GM23338 (cell line): Measurements from ENCODE around the gene MAP4K1. TPM values are rescaled to one million over a fixed set of nuclear protein-coding genes. Genes with fewer than 3 reads are reported as not detected.
A peak's percentile ranks its signal among the peaks of the same experiment; 100 is the strongest.
"Not testable (repeated sequence)": the region's sequence is repeated elsewhere in the genome, so short reads cannot be mapped to it uniquely, and the experiment has no call there.

Source experiments
- ATAC-seq: fragments of 200-7000 bp; cut with Tn5 transposase; 3 replicates; pipeline ENCODE4 v1.9.1; 2020
- DNase-seq: peaks from one replicate; pipeline ENCODE4 v3.0.0-alpha.2; 2015; ENCODE audit warnings: low spot score
- H2AFZ ChIP-seq: fragments of 200-600 bp; sonication (generic); 2 replicates; pipeline ENCODE4 v1.8.0; 2016; ENCODE audit warnings: antibody characterized with exemption, mild to moderate bottlenecking, moderate library complexity
- H3F3A ChIP-seq: fragments of 200-600 bp; sonication (generic); replicated peaks from 2 replicates; pipeline ENCODE4 v1.8.0; 2017; ENCODE audit warnings: antibody characterized with exemption, mixed run types, low read depth
- H3K27ac ChIP-seq: fragments of 200-600 bp; sonication (generic); 2 replicates; pipeline ENCODE4 v1.6.1; 2016; ENCODE audit warnings: low read depth
- H3K27me3 ChIP-seq: fragments of 200-600 bp; sonication (generic); 2 replicates; pipeline ENCODE4 v1.8.0; 2016; ENCODE audit warnings: mild to moderate bottlenecking, mixed run types, moderate library complexity; ENCODE audit not compliant: insufficient read depth
- H3K36me3 ChIP-seq: fragments of 200-600 bp; sonication (generic); 2 replicates; pipeline ENCODE4 v1.8.0; 2016; ENCODE audit warnings: mild to moderate bottlenecking; ENCODE audit not compliant: insufficient read depth
- H3K4me1 ChIP-seq: fragments of 200-600 bp; sonication (generic); 2 replicates; pipeline ENCODE4 v1.8.0; 2016; ENCODE audit warnings: mild to moderate bottlenecking, moderate library complexity; ENCODE audit not compliant: insufficient read depth
- H3K4me2 ChIP-seq: fragments of 200-600 bp; sonication (generic); 2 replicates; pipeline ENCODE4 v1.7.1; 2017; ENCODE audit warnings: mixed run types
- H3K4me3 ChIP-seq: fragments of 200-600 bp; sonication (generic); 2 replicates; pipeline ENCODE4 v1.6.1; 2016; ENCODE audit warnings: mixed run types
- H3K79me2 ChIP-seq: fragments of 200-600 bp; sonication (generic); replicated peaks from 2 replicates; pipeline ENCODE4 v1.8.0; 2017; ENCODE audit warnings: mild to moderate bottlenecking; ENCODE audit not compliant: insufficient read depth
- H3K9me2 ChIP-seq: fragments of 200-600 bp; sonication (generic); 2 replicates; pipeline ENCODE4 v1.8.0; 2017; ENCODE audit not compliant: insufficient read depth
- H4K20me1 ChIP-seq: fragments of 200-600 bp; sonication (generic); replicated peaks from 2 replicates; pipeline ENCODE4 v1.8.0; 2017; ENCODE audit warnings: mild to moderate bottlenecking; ENCODE audit not compliant: insufficient read depth
- H3K27ac Mint-ChIP-seq: 2 replicates; pipeline ENCODE4 v1.8.0; 2020; ENCODE audit warnings: inconsistent platforms, mild to moderate bottlenecking, moderate library complexity, mixed read lengths
- H3K27me3 Mint-ChIP-seq: 3 replicates; pipeline ENCODE4 v1.8.0; 2022; ENCODE audit warnings: low read depth, mild to moderate bottlenecking, moderate library complexity, mixed read lengths, inconsistent platforms; ENCODE audit not compliant: insufficient read depth, poor library complexity
- H3K36me3 Mint-ChIP-seq: 3 replicates; pipeline ENCODE4 v1.8.0; 2021; ENCODE audit warnings: low read depth, mild to moderate bottlenecking, inconsistent platforms, moderate library complexity, mixed read lengths
- H3K4me1 Mint-ChIP-seq: 3 replicates; pipeline ENCODE4 v1.8.0; 2020; ENCODE audit warnings: mild to moderate bottlenecking, inconsistent platforms, mixed read lengths
- H3K4me3 Mint-ChIP-seq: 3 replicates; pipeline ENCODE4 v1.8.0; 2021; ENCODE audit warnings: moderate library complexity, mild to moderate bottlenecking, inconsistent platforms, mixed read lengths
- H3K9me3 Mint-ChIP-seq: 3 replicates; pipeline ENCODE4 v1.8.0; 2020; ENCODE audit warnings: moderate library complexity, mild to moderate bottlenecking, inconsistent platforms, mixed read lengths
- CREB1 ChIP-seq: fragments of 250-450 bp; sonication (Bioruptor Pico); IDR thresholded peaks from 2 replicates; pipeline ENCODE4 v1.5.0; 2020; ENCODE audit warnings: low read depth, mild to moderate bottlenecking, moderate library complexity
- EZH2 ChIP-seq: fragments of 200-600 bp; sonication (generic); IDR thresholded peaks from one replicate; pipeline ENCODE4 v1.8.0; 2017; ENCODE audit warnings: antibody characterized with exemption, mild to moderate bottlenecking, low read depth; ENCODE audit not compliant: unreplicated experiment
- EZH2phosphoT487 ChIP-seq: fragments of 200-600 bp; sonication (generic); IDR thresholded peaks from one replicate; pipeline ENCODE4 v1.8.1; 2018; ENCODE audit warnings: antibody characterized with exemption; ENCODE audit not compliant: unreplicated experiment
- JUNB ChIP-seq: IDR thresholded peaks from one replicate; pipeline ENCODE4 v1.6.1; 2016; ENCODE audit warnings: antibody characterized with exemption; ENCODE audit not compliant: unreplicated experiment
- NANOG ChIP-seq: IDR thresholded peaks from 2 replicates; pipeline ENCODE4 v1.6.1; 2016; ENCODE audit warnings: antibody characterized with exemption, borderline replicate concordance
- POLR2AphosphoS5 ChIP-seq: IDR thresholded peaks from 2 replicates; pipeline ENCODE4 v1.6.1; 2016; ENCODE audit warnings: antibody characterized with exemption, low read depth
- STAT1 ChIP-seq: IDR thresholded peaks from one replicate; pipeline ENCODE4 v1.6.1; 2016; ENCODE audit warnings: antibody characterized with exemption; ENCODE audit not compliant: unreplicated experiment
- ZNF114 ChIP-seq: fragments of 250-450 bp; sonication (Bioruptor Pico); IDR thresholded peaks from 2 replicates; pipeline ENCODE4 v1.5.0; 2020; ENCODE audit warnings: mild to moderate bottlenecking, moderate library complexity
- polyA plus RNA-seq: library from polyadenylated mRNA; unstranded; fragments of >200 nt; fragmentation: Nextera tagmentation; extraction: Ambion mirVana; gene quantifications from 2 replicates; pipeline ENCODE4 v1.2.1, GENCODE V29; 2016
- total RNA-seq: library from RNA; depleted of rRNA; stranded (reverse); fragments of >200 nt; shearing (Covaris generic); gene quantifications from 2 replicates; pipeline ENCODE4 v1.2.3, GENCODE V29; 2014
- TF ChIP-seq, protein P1 (sequence below), 2 experiments: fragments of 200-600 bp in 1 of 2; sonication (generic) in 1 of 2; conservative IDR thresholded peaks; 2 replicates each; pipeline versions ENCODE4 v1.5.1 to v1.6.1; 2016 to 2017; ENCODE audit warnings: antibody characterized with exemption in 2 of 2, low read depth in 2 of 2, mild to moderate bottlenecking in 2 of 2, moderate library complexity in 1 of 2
- TF ChIP-seq, protein P2 (sequence below): IDR thresholded peaks from one replicate; pipeline ENCODE4 v1.6.1; 2018; ENCODE audit warnings: antibody characterized with exemption; ENCODE audit not compliant: unreplicated experiment
- TF ChIP-seq, protein P3 (sequence below): IDR thresholded peaks from 2 replicates; pipeline ENCODE4 v1.6.1; 2016; ENCODE audit warnings: antibody characterized with exemption

The MAP4K1 gene
- total and polyA plus RNA-seq, 2 experiments from 2014 or later = 7.7 to 44.6 TPM

DNA sequence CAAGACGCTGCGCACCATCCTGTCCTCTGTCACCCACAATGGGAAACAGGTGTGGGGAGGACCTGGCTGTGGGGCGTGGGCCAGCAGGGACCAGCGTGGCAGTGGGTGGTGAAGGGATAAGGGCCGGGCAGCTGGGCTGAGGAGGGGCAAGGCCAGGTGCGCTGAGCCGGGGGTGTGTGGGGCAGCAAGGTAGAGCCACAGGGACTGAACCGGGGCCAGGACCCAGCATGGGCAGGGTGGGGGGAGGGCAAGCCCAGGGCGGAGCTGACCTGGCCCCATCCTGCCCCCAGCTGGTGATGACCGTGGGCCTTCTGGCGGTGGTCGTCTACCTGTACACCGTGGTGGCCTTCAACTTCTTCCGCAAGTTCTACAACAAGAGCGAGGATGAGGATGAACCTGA lies 37.7 kb downstream of the MAP4K1 start:
- DNase-seq (no peak), ATAC-seq (no peak)
- Histone ChIP-seq H3K79me2 (no peaks in the 10 kb centered on the region), H3K9me2 (no peaks in the 10 kb centered on the region), H4K20me1 (no peaks in the 10 kb centered on the region), H3K27ac (no peak overlapping the region), H3K4me3 (no peak overlapping the region), H3K4me2 (no peak overlapping the region), H3K36me3 (peaks cover 5% of the 10 kb centered on the region; the same call in 1 of the 2 replicates), H3K4me1 (no peaks in the 10 kb centered on the region), H2AFZ (no peak overlapping the region), H3F3A (no peaks in the 10 kb centered on the region), H3K27me3 (no peaks in the 10 kb centered on the region)
- Mint-ChIP-seq H3K27ac (no peak overlapping the region), H3K4me3 (no peak overlapping the region), H3K4me1 (no peaks in the 10 kb centered on the region), H3K9me3 (no peaks in the 10 kb centered on the region), H3K36me3 (peaks cover 20% of the 10 kb centered on the region), H3K27me3 (peaks cover 13% of the 10 kb centered on the region)
- TF ChIP-seq CREB1 (CRISPR knock-in tag) = no peak
- TF ChIP-seq, protein P1, sequence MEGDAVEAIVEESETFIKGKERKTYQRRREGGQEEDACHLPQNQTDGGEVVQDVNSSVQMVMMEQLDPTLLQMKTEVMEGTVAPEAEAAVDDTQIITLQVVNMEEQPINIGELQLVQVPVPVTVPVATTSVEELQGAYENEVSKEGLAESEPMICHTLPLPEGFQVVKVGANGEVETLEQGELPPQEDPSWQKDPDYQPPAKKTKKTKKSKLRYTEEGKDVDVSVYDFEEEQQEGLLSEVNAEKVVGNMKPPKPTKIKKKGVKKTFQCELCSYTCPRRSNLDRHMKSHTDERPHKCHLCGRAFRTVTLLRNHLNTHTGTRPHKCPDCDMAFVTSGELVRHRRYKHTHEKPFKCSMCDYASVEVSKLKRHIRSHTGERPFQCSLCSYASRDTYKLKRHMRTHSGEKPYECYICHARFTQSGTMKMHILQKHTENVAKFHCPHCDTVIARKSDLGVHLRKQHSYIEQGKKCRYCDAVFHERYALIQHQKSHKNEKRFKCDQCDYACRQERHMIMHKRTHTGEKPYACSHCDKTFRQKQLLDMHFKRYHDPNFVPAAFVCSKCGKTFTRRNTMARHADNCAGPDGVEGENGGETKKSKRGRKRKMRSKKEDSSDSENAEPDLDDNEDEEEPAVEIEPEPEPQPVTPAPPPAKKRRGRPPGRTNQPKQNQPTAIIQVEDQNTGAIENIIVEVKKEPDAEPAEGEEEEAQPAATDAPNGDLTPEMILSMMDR (conservative IDR thresholded peaks at IDR 0.05; ENCODE audit: low read depth in 2 of 2) = peak in 1 of 2 experiments; percentile 23; a peak in 1 of 4 replicates

DNA sequence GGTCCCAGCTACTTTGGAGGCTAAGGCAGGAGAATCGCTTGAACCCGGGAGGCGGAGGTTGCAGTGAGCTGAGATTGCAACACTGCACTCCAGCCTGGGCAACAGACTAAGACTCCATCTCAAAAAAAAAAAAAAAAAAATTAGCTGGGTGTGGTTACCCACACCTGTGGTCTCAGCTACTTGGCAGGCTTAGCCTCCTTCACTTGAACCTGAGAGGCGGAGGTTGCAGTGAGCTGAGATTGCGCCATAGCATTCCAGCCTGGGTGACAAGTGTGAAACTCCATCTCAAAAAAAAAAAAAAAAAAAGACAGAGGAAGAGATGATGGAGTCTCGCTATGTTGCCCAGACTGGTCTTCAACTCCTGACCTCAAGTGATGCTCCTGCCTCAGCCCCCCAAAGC lies 38.4 kb downstream of the MAP4K1 start:
- ATAC-seq, H3K9me2 ChIP-seq, H3K4me1 Mint-ChIP-seq, H3K9me3 Mint-ChIP-seq, H3K4me3 ChIP-seq, H3K27ac ChIP-seq, H3K4me3 Mint-ChIP-seq, DNase-seq, H3K4me1 ChIP-seq, H3K27me3 ChIP-seq, H3K4me2 ChIP-seq, H3K27ac Mint-ChIP-seq, H4K20me1 ChIP-seq, H2AFZ ChIP-seq, H3F3A ChIP-seq, H3K79me2 ChIP-seq, H3K36me3 ChIP-seq: not testable (repeated sequence)
- peaks cover 17% of the 10 kb centered on the region for H3K27me3 Mint-ChIP-seq
- H3K36me3 Mint-ChIP-seq = peaks cover 20% of the 10 kb centered on the region

DNA sequence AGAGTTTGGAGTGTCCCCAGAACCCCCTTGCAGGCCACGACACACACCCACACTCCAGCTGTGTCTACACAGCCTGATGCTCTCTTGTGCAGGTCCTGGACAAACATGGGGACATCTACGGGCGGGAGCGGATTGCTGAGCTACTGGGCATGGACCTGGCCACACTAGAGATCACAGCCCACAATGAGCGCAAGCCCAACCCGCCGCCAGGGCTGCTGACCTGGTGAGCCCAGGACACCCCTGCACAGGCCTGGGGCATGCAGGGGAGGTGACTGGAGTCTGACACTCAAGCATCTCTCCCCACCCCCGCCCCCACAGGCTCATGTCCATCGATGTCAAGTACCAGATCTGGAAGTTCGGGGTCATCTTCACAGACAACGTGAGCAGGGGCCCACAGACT lies 39.9 kb downstream of the MAP4K1 start:
- H3K4me3 Mint-ChIP-seq = no peak overlapping the region
- TF ChIP-seq NANOG = no peak
- TF ChIP-seq EZH2phosphoT487 = no peak
- TF ChIP-seq STAT1 = no peak
- TF ChIP-seq ZNF114 (CRISPR knock-in tag) = no peak
- TF ChIP-seq, protein P2, sequence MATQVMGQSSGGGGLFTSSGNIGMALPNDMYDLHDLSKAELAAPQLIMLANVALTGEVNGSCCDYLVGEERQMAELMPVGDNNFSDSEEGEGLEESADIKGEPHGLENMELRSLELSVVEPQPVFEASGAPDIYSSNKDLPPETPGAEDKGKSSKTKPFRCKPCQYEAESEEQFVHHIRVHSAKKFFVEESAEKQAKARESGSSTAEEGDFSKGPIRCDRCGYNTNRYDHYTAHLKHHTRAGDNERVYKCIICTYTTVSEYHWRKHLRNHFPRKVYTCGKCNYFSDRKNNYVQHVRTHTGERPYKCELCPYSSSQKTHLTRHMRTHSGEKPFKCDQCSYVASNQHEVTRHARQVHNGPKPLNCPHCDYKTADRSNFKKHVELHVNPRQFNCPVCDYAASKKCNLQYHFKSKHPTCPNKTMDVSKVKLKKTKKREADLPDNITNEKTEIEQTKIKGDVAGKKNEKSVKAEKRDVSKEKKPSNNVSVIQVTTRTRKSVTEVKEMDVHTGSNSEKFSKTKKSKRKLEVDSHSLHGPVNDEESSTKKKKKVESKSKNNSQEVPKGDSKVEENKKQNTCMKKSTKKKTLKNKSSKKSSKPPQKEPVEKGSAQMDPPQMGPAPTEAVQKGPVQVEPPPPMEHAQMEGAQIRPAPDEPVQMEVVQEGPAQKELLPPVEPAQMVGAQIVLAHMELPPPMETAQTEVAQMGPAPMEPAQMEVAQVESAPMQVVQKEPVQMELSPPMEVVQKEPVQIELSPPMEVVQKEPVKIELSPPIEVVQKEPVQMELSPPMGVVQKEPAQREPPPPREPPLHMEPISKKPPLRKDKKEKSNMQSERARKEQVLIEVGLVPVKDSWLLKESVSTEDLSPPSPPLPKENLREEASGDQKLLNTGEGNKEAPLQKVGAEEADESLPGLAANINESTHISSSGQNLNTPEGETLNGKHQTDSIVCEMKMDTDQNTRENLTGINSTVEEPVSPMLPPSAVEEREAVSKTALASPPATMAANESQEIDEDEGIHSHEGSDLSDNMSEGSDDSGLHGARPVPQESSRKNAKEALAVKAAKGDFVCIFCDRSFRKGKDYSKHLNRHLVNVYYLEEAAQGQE = no peak
- TF ChIP-seq CREB1 (CRISPR knock-in tag) = no peak
- TF ChIP-seq EZH2 = no peak
- TF ChIP-seq JUNB = no peak
- TF ChIP-seq, protein P3, sequence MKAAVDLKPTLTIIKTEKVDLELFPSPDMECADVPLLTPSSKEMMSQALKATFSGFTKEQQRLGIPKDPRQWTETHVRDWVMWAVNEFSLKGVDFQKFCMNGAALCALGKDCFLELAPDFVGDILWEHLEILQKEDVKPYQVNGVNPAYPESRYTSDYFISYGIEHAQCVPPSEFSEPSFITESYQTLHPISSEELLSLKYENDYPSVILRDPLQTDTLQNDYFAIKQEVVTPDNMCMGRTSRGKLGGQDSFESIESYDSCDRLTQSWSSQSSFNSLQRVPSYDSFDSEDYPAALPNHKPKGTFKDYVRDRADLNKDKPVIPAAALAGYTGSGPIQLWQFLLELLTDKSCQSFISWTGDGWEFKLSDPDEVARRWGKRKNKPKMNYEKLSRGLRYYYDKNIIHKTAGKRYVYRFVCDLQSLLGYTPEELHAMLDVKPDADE = no peak
- TF ChIP-seq POLR2AphosphoS5 = no peak

More for the DNA sequence above, 39.9 kb downstream of the MAP4K1 start:
- Mint-ChIP-seq H3K4me1 (no peaks in the 10 kb centered on the region), H3K27ac (no peak overlapping the region), H3K36me3 (peaks cover 19% of the 10 kb centered on the region), H3K27me3 (peaks cover 17% of the 10 kb centered on the region), H3K9me3 (no peaks in the 10 kb centered on the region)
- H3F3A ChIP-seq = no peaks in the 10 kb centered on the region
- peaks cover 5% of the 10 kb centered on the region for H3K36me3 ChIP-seq
- no peaks in the 10 kb centered on the region for H3K9me2 ChIP-seq
- ATAC-seq = no peak
- no peaks in the 10 kb centered on the region for H3K27me3 ChIP-seq
- H3K4me3 ChIP-seq = no peak overlapping the region
- DNase-seq = no peak
- no peaks in the 10 kb centered on the region for H3K79me2 ChIP-seq
- H4K20me1 ChIP-seq = no peaks in the 10 kb centered on the region
- H3K27ac ChIP-seq = no peak overlapping the region
- H3K4me1 ChIP-seq = no peaks in the 10 kb centered on the region
- no peak overlapping the region for H2AFZ ChIP-seq
- H3K4me2 ChIP-seq = no peak overlapping the region
